Neural cell (in vitro differentiated cells): ENCODE results near the gene ZNF70.

Experiments used
- CTCF ChIP-seq: fragments of 450-650 bp; IDR thresholded peaks from 2 replicates; pipeline ENCODE4 v1.5.1; 2014; ENCODE audit warnings: antibody characterized with exemption, mild to moderate bottlenecking, moderate library complexity; ENCODE audit not compliant: poor library complexity, severe bottlenecking
- EP300 ChIP-seq: fragments of 450-650 bp; conservative IDR thresholded peaks from 2 replicates; pipeline ENCODE4 v1.6.1; 2014; ENCODE audit warnings: antibody characterized with exemption, mild to moderate bottlenecking, moderate library complexity; ENCODE audit not compliant: poor library complexity, severe bottlenecking
- EZH2 ChIP-seq: fragments of 200-600, 300-800 bp; shearing (Covaris generic), sonication (generic); IDR thresholded peaks from 2 replicates; pipeline ENCODE4 v1.6.1; 2014; ENCODE audit warnings: antibody characterized with exemption, low read length, borderline replicate concordance, mild to moderate bottlenecking; ENCODE audit not compliant: insufficient read depth, poor library complexity, severe bottlenecking
- MXI1 ChIP-seq: fragments of 450-650 bp; conservative IDR thresholded peaks from 2 replicates; pipeline ENCODE4 v1.6.1; 2014; ENCODE audit warnings: antibody characterized with exemption, mild to moderate bottlenecking; ENCODE audit not compliant: poor library complexity, severe bottlenecking
- POLR2AphosphoS5 ChIP-seq: IDR thresholded peaks from 2 replicates; pipeline ENCODE4 v1.6.1; 2012
- RAD21 ChIP-seq: fragments of 450-650 bp; conservative IDR thresholded peaks from 2 replicates; pipeline ENCODE4 v1.6.1; 2014; ENCODE audit warnings: antibody characterized with exemption, mild to moderate bottlenecking, moderate library complexity
- SMC3 ChIP-seq: fragments of 450-650 bp; conservative IDR thresholded peaks from 2 replicates; pipeline ENCODE4 v1.6.1; 2014; ENCODE audit warnings: antibody characterized with exemption, mild to moderate bottlenecking, moderate library complexity; ENCODE audit not compliant: poor library complexity

DNA sequence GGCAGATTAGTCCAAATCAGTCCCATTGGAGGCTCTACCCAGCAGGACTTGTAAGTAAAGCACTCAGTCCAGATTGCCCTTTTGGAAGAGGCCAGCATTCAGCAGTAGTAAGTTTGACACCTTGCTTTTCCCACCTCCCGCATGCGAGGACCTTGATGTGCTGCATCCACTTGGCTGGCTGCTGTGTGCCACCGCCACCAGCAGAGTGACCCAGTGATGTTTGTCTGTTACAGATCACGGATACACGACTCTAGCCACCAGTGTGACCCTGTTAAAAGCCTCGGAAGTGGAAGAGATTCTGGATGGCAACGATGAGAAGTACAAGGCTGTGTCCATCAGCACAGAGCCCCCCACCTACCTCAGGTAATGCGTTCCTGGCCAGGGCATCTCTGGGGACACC, 42.4 kb upstream of the ZNF70 start:
- TF ChIP-seq EP300 (no peak), EZH2 (no peak), CTCF (no peak), MXI1 (no peak), RAD21 (no peak), SMC3 (no peak), POLR2AphosphoS5 (no peak)
